HG03378 (cell line): ENCODE measurements around the gene INSYN1.
"Not testable (repeated sequence)": the region's sequence is repeated elsewhere in the genome, so short reads cannot be mapped to it uniquely, and the experiment has no call there.

Experiments used
- ATAC-seq: cut with Tn5 transposase; IDR thresholded peaks from one replicate; pipeline ENCODE4 v1.9.1; 2021; ENCODE audit warnings: mild to moderate bottlenecking, moderate library complexity; ENCODE audit not compliant: unreplicated experiment

INSYN1 gene

GRCh38 chr15:73716417-73716816 is 36.7 kb downstream of the INSYN1 start:
- no peak for ATAC-seq

GRCh38 chr15:73715417-73715816 is 37.7 kb downstream of the INSYN1 start:
- ATAC-seq = no peak

- ATAC-seq = no peak
Observed at GRCh38 chr15:73714695-73715301, 38.4 kb downstream of the INSYN1 start.

GRCh38 chr15:73712107-73712506 is 41.0 kb downstream of the INSYN1 start:
- ATAC-seq = no peak

- no peak for ATAC-seq
Observed at GRCh38 chr15:73711526-73711925, 41.6 kb downstream of the INSYN1 start.

- no peak for ATAC-seq
Observed at GRCh38 chr15:73710321-73710720, 42.8 kb downstream of the INSYN1 start.

- no peak for ATAC-seq
Observed at GRCh38 chr15:73709686-73710085, 43.5 kb downstream of the INSYN1 start.

- no peak for ATAC-seq
Observed at GRCh38 chr15:73709241-73709640, 43.9 kb downstream of the INSYN1 start.

GRCh38 chr15:73708691-73709090 is 44.5 kb downstream of the INSYN1 start:
- ATAC-seq = no peak

- ATAC-seq = no peak
Observed at GRCh38 chr15:73704869-73705645, 48.1 kb downstream of the INSYN1 start.

GRCh38 chr15:73704142-73704868 is 48.8 kb downstream of the INSYN1 start:
- not testable (repeated sequence) for ATAC-seq

- ATAC-seq = not testable (repeated sequence)
Observed at GRCh38 chr15:73703601-73704000, 49.5 kb downstream of the INSYN1 start.

- ATAC-seq = not testable (repeated sequence)
Observed at GRCh38 chr15:73702311-73703239, 50.6 kb downstream of the INSYN1 start.

GRCh38 chr15:73700041-73700842 is 52.9 kb downstream of the INSYN1 start:
- ATAC-seq = no peak

- no peak for ATAC-seq
Observed at GRCh38 chr15:73699249-73700040, 53.7 kb downstream of the INSYN1 start.

GRCh38 chr15:73697033-73697467 is 56.1 kb downstream of the INSYN1 start:
- no peak for ATAC-seq

- ATAC-seq = no peak
Observed at GRCh38 chr15:73696641-73697001, 56.5 kb downstream of the INSYN1 start.

GRCh38 chr15:73695773-73696640 is 57.1 kb downstream of the INSYN1 start:
- no peak for ATAC-seq
